Medulla oblongata (tissue), 1 donor: ENCODE data around the gene ATG4A.

Experiments used
- DNase-seq: peaks from one replicate; pipeline ENCODE4 v3.0.0-alpha.2; 2015; ENCODE audit errors: extremely low spot score

ATG4A gene

GRCh38 chrX:108168961-108169740, 77.6 kb downstream of the ATG4A start:
- no peak for DNase-seq

GRCh38 chrX:108169768-108170167, 78.2 kb downstream of the ATG4A start:
- no peak for DNase-seq

DNA sequence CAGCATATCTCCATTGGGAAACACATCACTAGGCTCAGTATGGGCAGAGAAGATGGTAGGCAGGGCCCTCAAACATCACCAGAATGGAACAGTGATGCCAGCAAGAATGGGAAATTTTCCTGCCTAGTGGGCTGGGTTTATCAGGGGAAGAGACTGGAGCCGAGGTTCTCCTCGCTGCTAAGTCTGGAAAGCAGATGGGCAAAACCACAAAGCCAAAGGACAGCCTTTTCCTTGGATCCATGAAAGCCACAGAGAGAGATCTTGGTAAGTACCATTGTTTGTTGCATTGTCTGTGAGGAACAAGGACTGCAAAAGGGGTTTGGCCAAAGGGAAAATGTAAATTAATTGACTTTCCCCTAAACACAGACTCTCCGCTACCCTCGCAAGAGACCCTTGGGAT, 80.1 kb downstream of the ATG4A start:
- no peak for DNase-seq

DNA sequence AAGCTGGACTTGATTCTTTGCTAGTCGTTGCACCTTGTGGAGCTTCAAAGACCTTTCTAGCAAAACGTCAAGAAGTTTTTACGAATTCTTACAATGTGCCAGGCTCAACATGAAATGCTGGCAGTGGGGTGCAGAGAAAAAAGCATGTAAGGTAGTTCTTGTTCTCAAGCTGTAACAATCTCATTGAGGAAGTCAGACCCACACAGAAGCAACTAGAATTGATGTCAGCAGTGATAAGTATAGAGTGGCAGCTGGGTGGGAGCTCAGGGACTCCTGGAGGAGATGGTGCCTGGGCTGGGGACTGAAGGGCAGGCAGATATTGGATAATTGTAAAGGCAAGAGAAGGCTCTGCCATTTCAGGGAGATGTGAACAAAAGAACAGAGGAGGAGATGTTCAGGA, 82.3 kb downstream of the ATG4A start:
- DNase-seq, result no peak

GRCh38 chrX:108177351-108178142, 86.0 kb downstream of the ATG4A start:
- DNase-seq, result peak; percentile 2

- DNase-seq, result no peak
These were observed 86.5 kb downstream of the ATG4A start for GRCh38 chrX:108178143-108178498.

GRCh38 chrX:108186811-108187210, 95.2 kb downstream of the ATG4A start:
- no peak for DNase-seq

- DNase-seq, result no peak
These were observed 106.8 kb downstream of the ATG4A start for GRCh38 chrX:108198420-108198819.

DNA sequence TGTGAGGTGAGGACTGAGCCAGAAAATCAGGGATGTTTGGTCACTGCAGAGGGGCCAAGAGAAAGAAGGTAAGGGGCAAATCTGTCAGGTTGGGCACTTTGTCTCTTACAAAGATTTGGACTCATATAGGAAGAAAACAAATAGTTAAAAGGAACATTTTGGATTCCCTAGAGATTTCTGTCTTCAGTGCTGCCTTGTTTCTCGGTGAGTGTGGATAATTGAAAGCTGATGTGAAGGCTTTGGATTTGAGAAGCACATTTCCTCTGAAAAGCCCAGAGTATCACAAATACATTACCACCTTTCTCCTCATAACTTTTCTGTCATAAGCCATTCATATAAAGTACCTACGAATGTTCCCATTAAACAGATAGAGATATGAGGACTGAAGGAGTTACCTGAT, 107.5 kb downstream of the ATG4A start:
- DNase-seq, result no peak

DNA sequence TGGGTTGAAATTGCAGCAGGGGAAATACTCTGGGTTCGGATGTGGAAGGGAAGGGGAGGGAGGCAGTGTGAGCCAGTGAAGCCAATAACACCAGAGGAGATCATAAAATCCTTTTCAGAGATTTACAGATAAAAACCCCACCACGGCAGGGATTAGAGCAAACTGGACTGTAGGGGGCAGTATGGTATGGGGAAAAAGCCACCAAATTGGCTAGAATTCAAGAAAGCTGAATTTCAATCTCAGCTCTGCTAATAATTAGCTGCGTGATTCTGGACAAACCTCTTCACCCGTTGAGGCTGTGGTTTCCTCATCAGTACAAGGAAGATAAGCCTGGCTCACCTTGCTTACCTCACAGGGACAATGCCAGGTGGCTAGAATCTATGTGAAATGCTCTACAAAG, 108.1 kb downstream of the ATG4A start:
- peak; percentile 4 for DNase-seq

- no peak for DNase-seq
These were observed 112.0 kb downstream of the ATG4A start for GRCh38 chrX:108203540-108203939.
